ENCODE measurements around the gene PCLAF. TPM values are rescaled to one million over a fixed set of nuclear protein-coding genes. Genes with fewer than 3 reads are reported as not detected.
"Not testable (repeated sequence)": the region's sequence is repeated elsewhere in the genome, so short reads cannot be mapped to it uniquely, and the experiment has no call there.

Gene PCLAF
- total and polyA plus RNA-seq, 4 donors = 8.0 to 24.7 (median 16.4) TPM

DNA sequence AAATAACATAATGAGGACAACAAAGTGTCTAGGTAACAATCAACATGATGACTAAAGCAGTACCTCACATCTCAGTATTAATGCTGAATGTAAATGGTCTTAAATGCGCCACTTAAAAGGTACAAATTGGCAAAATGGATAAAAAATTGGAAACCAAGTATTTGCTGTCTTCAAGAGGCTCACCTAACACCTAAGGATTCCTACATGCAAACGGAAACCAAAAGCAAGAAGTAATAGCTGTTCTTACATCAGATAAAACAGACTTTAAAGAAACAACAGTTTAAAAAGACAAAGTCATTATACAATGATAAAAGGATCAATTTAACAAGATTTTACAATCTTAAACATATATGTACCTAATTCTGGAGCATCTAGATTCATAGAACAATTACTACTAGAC lies 47.7 kb downstream of the PCLAF start:
- Histone ChIP-seq H3K9me3 (ENCODE audit: control insufficient read depth, insufficient read depth, low read length) (no peaks in the 10 kb centered on the region), H3K4me1 (ENCODE audit: control insufficient read depth, insufficient read depth, low read length) (no peaks in the 10 kb centered on the region), H3K27me3 (ENCODE audit: control insufficient read depth, insufficient read depth, low read length) (no peaks in the 10 kb centered on the region), H3K36me3 (ENCODE audit: control insufficient read depth, insufficient read depth, low read length) (no peaks in the 10 kb centered on the region), H3K4me3 (ENCODE audit: low read depth, low read length) (no peak overlapping the region), H3K27ac (ENCODE audit: low read depth, low read length) (no peak overlapping the region)
- DNase-seq (ENCODE audit: low read depth in 4 of 6, low spot score in 6 of 6) = no peak
- no CpG with 5 or more reads among the region's 2 CpGs for WGBS (ENCODE audit: insufficient coverage)

DNA sequence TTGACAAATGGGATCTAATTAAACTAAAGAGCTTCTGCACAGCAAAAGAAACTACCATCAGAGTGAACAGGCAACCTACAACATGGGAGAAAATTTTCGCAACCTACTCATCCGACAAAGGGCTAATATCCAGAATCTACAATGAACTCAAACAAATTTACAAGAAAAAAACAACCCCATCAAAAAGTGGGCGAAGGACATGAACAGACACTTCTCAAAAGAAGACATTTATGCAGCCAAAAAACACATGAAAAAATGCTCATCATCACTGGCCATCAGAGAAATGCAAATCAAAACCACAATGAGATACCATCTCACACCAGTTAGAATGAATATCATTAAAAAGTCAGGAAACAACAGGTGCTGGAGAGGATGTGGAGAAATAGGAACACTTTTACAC lies 49.6 kb downstream of the PCLAF start:
- not testable (repeated sequence) for H3K36me3 ChIP-seq (ENCODE audit: control insufficient read depth, insufficient read depth, low read length); DNase-seq (ENCODE audit: low read depth in 4 of 6, low spot score in 6 of 6); H3K27me3 ChIP-seq (ENCODE audit: control insufficient read depth, insufficient read depth, low read length); H3K9me3 ChIP-seq (ENCODE audit: control insufficient read depth, insufficient read depth, low read length); H3K27ac ChIP-seq (ENCODE audit: low read depth, low read length); H3K4me3 ChIP-seq (ENCODE audit: low read depth, low read length); H3K4me1 ChIP-seq (ENCODE audit: control insufficient read depth, insufficient read depth, low read length)
- no CpG with 5 or more reads among the region's 3 CpGs for WGBS (ENCODE audit: insufficient coverage)

- H3K27me3 ChIP-seq (ENCODE audit: control insufficient read depth, insufficient read depth, low read length); H3K4me3 ChIP-seq (ENCODE audit: low read depth, low read length); H3K4me1 ChIP-seq (ENCODE audit: control insufficient read depth, insufficient read depth, low read length); H3K36me3 ChIP-seq (ENCODE audit: control insufficient read depth, insufficient read depth, low read length); H3K27ac ChIP-seq (ENCODE audit: low read depth, low read length); DNase-seq (ENCODE audit: low read depth in 4 of 6, low spot score in 6 of 6); H3K9me3 ChIP-seq (ENCODE audit: control insufficient read depth, insufficient read depth, low read length): not testable (repeated sequence)
- no CpG with 5 or more reads among the region's 15 CpGs for WGBS (ENCODE audit: insufficient coverage)
Observed at GRCh38 chr15:64326975-64327374, 54.3 kb downstream of the PCLAF start.

DNA sequence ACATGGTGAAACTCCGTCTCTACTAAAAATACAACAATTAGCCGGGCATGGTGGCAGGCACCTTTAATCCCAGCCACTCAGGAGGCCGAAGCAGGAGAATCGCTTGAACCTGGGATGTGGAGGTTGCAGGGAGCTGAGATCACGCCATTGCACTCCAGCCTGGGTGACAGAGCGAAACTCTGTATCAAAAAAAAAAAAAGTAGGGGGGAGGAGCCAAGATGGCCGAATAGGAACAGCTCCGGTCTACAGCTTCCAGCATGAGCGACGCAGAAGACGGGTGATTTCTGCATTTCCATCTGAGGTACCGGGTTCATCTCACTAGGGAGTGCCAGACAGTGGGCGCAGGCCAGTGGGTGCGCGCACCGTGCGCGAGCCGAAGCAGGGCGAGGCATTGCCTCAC lies 54.8 kb downstream of the PCLAF start:
- WGBS (ENCODE audit: insufficient coverage) = 100% methylated on average over 4 of the region's 20 CpGs
- not testable (repeated sequence) for H3K4me1 ChIP-seq (ENCODE audit: control insufficient read depth, insufficient read depth, low read length); H3K9me3 ChIP-seq (ENCODE audit: control insufficient read depth, insufficient read depth, low read length); H3K4me3 ChIP-seq (ENCODE audit: low read depth, low read length); DNase-seq (ENCODE audit: low read depth in 4 of 6, low spot score in 6 of 6); H3K27me3 ChIP-seq (ENCODE audit: control insufficient read depth, insufficient read depth, low read length); H3K27ac ChIP-seq (ENCODE audit: low read depth, low read length); H3K36me3 ChIP-seq (ENCODE audit: control insufficient read depth, insufficient read depth, low read length)

DNA sequence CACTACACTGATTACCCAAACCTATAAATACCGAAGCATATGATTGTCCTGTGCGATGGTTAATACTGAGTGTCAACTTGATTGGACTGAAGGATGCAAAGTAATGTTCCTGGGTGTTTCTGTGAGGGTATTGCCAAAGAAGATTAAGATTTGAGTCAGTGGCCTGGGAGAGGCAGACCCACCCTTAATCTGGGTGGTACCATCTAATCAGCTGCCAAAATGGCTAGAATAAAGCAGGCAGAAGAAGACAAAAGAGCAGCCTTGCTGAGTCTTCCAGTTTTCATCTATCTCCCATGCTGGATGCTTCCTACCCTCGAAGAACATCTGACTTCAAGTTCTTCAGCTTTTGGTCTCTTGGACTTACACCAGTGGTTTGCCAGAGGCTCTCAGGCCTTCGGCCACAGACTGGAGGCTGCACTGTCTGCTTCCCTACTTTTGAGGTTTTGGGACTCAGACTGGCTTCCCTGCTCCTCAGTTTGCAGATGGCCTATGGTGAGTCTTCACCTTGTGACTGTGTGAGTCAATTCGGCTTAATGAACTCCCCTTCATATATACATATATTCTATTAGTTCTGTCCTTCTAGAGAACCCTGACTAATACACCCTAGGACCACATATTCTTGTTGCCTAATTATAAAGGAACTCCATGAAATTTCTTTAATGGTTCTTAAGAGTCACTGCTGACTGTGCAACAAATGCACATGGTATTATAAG lies 56.9 kb downstream of the PCLAF start:
- Histone ChIP-seq H3K36me3 (ENCODE audit: control insufficient read depth, insufficient read depth, low read length) (no peaks in the 10 kb centered on the region), H3K4me1 (ENCODE audit: control insufficient read depth, insufficient read depth, low read length) (no peaks in the 10 kb centered on the region), H3K4me3 (ENCODE audit: low read depth, low read length) (no peak overlapping the region), H3K27ac (ENCODE audit: low read depth, low read length) (no peak overlapping the region), H3K9me3 (ENCODE audit: control insufficient read depth, insufficient read depth, low read length) (no peaks in the 10 kb centered on the region), H3K27me3 (ENCODE audit: control insufficient read depth, insufficient read depth, low read length) (no peaks in the 10 kb centered on the region)
- DNase-seq (ENCODE audit: low read depth in 4 of 6, low spot score in 6 of 6) = no peak
- 93% methylated on average over 2 of the region's 5 CpGs for WGBS (ENCODE audit: insufficient coverage)

- H3K4me1 ChIP-seq (ENCODE audit: control insufficient read depth, insufficient read depth, low read length) = peaks cover 4% of the 10 kb centered on the region
- no peaks in the 10 kb centered on the region for H3K9me3 ChIP-seq (ENCODE audit: control insufficient read depth, insufficient read depth, low read length)
- 23% methylated on average over 2 of the region's 4 CpGs for WGBS (ENCODE audit: insufficient coverage)
- H3K27me3 ChIP-seq (ENCODE audit: control insufficient read depth, insufficient read depth, low read length) = no peaks in the 10 kb centered on the region
- no peaks in the 10 kb centered on the region for H3K36me3 ChIP-seq (ENCODE audit: control insufficient read depth, insufficient read depth, low read length)
- no peak overlapping the region for H3K27ac ChIP-seq (ENCODE audit: low read depth, low read length)
- DNase-seq (ENCODE audit: low read depth in 4 of 6, low spot score in 6 of 6) = peak in 2 of 6 donors; percentile 25
- no peak overlapping the region for H3K4me3 ChIP-seq (ENCODE audit: low read depth, low read length)
Observed at GRCh38 chr15:64315216-64315615, 66.0 kb downstream of the PCLAF start.

DNA sequence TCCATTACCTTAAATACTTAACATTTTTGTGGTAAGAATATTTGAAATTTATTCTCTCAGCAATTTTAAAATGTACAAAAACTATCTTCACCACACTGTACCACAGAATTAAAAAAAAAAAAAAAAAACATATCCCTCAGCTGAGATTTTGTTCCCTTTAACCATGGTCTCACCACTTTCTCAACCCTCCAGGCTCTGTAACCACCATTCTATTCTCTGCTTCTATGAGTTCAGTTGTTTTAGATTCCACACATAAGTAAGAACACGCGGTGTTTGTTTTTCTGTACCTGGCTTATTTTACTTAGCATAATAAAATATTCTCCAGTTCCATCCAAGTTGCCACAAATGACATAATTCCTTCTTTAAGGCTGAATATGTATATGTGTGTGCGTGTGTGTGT lies 66.8 kb downstream of the PCLAF start:
- no peaks in the 10 kb centered on the region for H3K36me3 ChIP-seq (ENCODE audit: control insufficient read depth, insufficient read depth, low read length)
- no peaks in the 10 kb centered on the region for H3K27me3 ChIP-seq (ENCODE audit: control insufficient read depth, insufficient read depth, low read length)
- no peak overlapping the region for H3K27ac ChIP-seq (ENCODE audit: low read depth, low read length)
- no CpG with 5 or more reads among the region's 3 CpGs for WGBS (ENCODE audit: insufficient coverage)
- DNase-seq (ENCODE audit: low read depth in 4 of 6, low spot score in 6 of 6) = no peak
- no peaks in the 10 kb centered on the region for H3K9me3 ChIP-seq (ENCODE audit: control insufficient read depth, insufficient read depth, low read length)
- no peak overlapping the region for H3K4me3 ChIP-seq (ENCODE audit: low read depth, low read length)
- H3K4me1 ChIP-seq (ENCODE audit: control insufficient read depth, insufficient read depth, low read length) = peaks cover 4% of the 10 kb centered on the region

Small RNAs within 50 kb of the gene (small RNA-seq; reads per million reads assigned to genes)
- gene RF00554 (ENCODE audit: low replicate concordance) = not detected

Other genes with a start within 250 kb of the PCLAF start
- 10 to 100 TPM in 1 of 2 donors, 1 to 10 TPM in 1; 9.9 to 10.5 TPM for gene SNX22, start 229.7 kb downstream of the PCLAF start, total RNA-seq
- gene SNX22, start 229.7 kb downstream of the PCLAF start, polyA plus RNA-seq (ENCODE audit: insufficient read length in 2 of 2) = 10 to 100 TPM; 33.0 to 35.2 TPM
- 100 to 1,000 TPM; 180 to 534 TPM for gene PPIB, start 218.4 kb downstream of the PCLAF start, total RNA-seq
- 100 to 1,000 TPM; 404 to 451 TPM for gene PPIB, start 218.4 kb downstream of the PCLAF start, polyA plus RNA-seq (ENCODE audit: insufficient read length in 2 of 2)
- 10 to 100 TPM; 24.9 to 33.1 TPM for gene CSNK1G1, start 25.3 kb downstream of the PCLAF start, total RNA-seq
- gene CSNK1G1, start 25.3 kb downstream of the PCLAF start, polyA plus RNA-seq (ENCODE audit: insufficient read length in 2 of 2) = 10 to 100 TPM; 12.4 to 14.0 TPM
- 10 to 100 TPM; 15.3 to 17.6 TPM for gene TRIP4, start 6.4 kb upstream of the PCLAF start, total RNA-seq
- 10 to 100 TPM; 28.3 to 28.4 TPM for gene TRIP4, start 6.4 kb upstream of the PCLAF start, polyA plus RNA-seq (ENCODE audit: insufficient read length in 2 of 2)
- 10 to 100 TPM; 20.9 to 28.3 TPM for gene ZNF609, start 79.1 kb upstream of the PCLAF start, total RNA-seq
- 10 to 100 TPM; 33.0 to 34.5 TPM for gene ZNF609, start 79.1 kb upstream of the PCLAF start, polyA plus RNA-seq (ENCODE audit: insufficient read length in 2 of 2)

Measured in spinal cord (tissue), 10 donors.